GM18873 (cell line): ENCODE results near the gene SOX9.

Source experiments
- ATAC-seq: cut with Tn5 transposase; IDR thresholded peaks from one replicate; pipeline ENCODE4 v1.9.1; 2021; ENCODE audit warnings: mild to moderate bottlenecking, moderate library complexity, moderate number of reproducible peaks; ENCODE audit not compliant: unreplicated experiment, low FRiP score

The SOX9 gene

DNA sequence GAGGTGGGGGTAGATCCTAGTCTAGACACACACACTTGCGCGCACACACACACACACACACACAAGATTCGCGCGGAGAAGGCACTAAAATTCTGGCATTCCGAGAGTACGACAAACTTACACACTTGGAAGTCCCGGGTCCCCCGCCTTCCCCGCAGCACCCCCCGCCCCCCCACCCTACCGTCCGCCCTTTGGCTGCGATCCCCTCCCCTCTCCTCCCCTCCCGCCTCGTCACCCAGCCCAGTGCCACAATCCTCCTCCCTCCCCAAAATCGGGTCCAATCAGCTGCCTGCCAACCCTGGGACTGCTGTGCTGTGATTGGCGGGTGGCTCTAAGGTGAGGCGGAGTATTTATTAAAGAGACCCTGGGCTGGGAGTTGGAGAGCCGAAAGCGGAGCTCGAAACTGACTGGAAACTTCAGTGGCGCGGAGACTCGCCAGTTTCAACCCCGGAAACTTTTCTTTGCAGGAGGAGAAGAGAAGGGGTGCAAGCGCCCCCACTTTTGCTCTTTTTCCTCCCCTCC lies at the start of gene SOX9:
Gene SOX9, plus strand, starts transcription at position 379 of the 522 bp plus-strand sequence. CDS start 372 bp downstream, outside the sequence.
- peak; percentile 95 for ATAC-seq

DNA sequence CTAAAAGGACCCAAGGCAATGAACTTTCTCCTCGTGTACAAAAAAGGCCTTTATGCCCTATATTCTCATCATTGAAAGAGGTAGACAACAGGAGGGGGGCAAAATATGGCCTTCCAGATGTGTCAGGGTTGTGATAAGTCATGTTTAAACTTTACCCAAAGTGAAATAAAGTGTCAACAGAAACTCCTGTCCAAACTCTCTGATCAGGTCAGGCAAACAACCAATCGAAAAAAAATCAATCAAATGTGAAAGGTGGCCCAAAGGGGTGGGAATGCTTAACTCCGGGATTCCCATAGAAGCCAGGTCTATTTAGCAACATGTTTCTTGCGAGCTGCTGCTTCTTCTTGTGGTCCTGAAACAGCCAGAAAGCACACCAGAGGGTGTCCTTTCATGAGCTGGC lies 49.5 kb upstream of the SOX9 start:
- ATAC-seq: no peak

DNA sequence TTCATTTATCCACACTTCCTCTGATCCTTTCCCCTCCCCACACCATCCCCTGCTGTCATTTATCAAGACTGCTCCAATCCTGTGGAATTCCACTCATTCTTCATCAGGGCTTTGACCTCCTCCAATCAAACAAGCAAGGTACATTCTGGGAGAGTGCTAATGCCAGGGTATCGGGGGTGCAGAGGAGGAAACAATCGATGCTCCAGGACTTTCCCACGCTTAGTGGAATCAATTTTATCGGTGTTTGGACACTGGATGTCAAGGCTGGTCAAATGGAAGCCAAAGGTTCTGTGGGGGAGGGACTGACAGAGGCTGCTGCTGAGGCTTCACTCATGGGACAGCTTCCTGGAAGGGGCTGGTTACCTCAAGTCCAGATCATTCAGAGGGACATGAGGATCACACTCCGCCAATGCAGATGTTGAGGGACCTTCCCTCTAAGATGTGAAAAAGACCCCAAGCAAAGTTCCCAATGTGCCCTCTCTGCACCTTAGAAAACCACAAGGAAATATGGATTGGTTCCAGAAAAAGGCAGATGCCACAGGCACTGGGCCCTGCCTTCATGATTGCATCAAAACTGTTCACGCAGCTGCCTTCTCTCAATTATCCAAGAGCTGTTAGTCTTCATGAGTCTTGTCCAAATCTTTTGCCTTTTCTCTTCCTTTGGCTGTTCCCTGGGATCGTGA lies 44.7 kb upstream of the SOX9 start:
- no peak for ATAC-seq

DNA sequence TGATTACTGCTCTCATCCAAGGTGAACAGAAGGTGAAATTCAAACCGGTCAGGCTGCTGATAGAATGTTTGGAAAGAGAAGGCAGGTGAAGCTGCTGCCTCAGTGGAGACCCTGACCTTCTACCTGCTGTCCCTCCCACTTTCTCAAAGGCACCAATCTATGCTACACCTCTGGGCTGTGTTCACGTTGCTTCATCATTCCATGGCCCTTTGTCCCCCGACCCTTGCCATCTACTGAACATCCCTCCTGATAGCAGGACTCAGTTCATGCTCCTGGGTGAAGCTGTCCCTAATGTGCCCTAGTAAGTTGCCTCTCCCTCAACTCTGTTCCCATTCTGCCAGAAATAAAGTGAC lies 44.2 kb upstream of the SOX9 start:
- ATAC-seq: no peak

DNA sequence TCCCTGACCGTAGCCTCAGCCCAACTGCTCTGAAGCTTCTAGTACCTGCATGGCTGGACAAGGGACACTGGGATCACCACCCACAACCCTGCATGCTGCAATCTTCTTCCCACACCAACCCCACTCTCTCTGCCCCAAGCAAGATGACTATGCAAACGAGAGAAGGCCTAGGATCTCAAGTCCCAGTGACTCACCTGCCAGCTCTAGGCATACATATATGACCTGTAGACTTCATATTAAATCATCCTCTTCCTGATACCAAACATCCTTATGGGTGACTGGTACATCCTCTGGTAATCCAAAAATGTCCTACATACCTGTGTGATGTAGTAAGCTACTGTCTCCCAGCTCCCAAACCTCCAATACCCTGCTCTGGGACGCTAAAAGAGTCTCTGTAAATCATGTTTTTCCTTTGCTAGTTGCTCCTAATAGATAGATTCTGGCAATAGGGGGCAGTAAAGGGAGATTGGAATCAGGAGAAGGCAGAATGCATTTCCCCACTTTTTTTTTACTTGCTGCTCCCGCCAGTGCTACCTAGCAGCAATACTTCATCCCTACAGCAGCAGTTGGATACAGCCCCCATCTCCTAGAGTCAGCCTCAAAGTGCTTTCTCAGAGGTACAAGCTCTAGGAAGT lies 43.4 kb upstream of the SOX9 start:
- ATAC-seq: no peak

DNA sequence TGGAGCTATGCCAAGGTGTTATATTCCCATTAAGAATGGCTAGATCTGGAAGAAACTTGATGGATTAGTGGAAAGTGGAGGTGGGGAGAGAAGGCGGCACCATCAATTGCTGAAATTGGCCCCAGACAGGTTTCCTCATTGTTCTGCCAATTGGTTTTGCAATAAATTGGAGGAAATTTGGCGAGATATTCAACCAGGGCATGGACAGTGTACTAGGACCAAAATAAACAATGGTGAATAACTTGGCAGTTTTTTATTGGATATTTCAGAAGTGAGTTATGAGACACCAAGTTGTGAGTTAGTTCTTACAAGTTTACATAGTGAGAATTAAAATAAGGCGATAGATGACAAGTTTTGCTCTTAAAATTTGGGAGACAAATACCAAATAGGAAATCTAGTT lies 41.1 kb upstream of the SOX9 start:
- no peak for ATAC-seq

DNA sequence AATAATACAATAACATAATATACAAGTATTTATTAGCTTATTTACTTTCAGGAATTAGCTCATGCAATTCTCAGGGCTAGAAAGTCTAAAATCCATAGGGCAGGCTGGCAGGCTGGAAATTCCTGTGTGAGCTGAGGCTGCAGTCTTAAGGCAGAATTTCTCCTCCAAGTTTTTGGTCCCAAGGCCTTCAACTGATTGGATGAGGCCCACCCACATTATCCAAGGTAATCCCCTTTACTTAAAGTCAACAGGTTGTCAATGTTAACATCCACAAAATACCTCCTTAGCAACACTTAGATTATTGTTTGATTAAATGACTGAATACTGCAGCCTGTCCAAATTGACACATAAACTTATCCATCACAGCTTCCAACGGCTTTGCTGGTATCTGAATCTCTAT lies 32.9 kb upstream of the SOX9 start:
- no peak for ATAC-seq

DNA sequence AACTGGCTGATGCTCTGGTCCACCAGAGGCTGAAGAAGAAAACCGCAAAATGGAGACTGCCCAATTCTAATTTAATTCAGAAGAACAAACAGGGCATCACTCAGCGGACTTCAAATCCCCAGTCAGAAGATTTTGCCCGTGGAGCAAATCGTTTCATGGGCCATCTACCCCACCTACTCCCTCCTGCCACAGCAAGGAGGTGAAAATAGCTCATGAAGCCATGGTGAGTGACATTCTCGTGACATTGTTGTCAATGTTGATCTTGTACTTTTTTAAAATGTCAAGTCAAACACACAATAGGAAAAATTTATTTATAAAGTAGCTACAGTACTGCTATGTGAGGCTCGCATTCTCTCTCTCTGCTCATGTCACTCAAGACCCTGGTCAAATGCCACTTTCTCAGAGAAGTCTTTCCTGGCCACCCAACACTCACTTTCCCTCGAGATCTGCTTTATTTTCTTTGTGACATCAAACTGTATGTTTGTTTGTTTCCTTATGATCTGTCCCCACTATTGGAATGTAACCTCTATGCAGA lies 31.3 kb upstream of the SOX9 start:
- no peak for ATAC-seq

DNA sequence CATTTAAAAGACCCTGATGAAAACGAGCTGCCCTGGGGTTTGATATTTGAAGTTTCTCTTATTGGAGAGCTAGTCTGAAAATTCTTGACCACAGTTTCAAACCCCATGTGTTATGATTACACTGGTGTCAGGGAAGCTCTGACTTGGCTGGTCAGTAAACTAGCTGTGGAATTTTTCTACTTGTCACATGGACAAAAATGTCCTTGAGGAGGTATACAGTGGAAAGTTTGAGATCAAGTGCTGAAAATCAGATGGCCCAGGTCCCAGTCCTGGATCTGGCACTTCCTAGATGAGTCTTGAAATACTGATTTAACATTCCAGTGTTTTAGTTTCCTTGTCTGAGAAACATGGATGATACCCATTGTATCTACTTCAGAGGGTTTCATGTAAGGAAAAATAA lies 30.7 kb upstream of the SOX9 start:
- ATAC-seq: no peak

DNA sequence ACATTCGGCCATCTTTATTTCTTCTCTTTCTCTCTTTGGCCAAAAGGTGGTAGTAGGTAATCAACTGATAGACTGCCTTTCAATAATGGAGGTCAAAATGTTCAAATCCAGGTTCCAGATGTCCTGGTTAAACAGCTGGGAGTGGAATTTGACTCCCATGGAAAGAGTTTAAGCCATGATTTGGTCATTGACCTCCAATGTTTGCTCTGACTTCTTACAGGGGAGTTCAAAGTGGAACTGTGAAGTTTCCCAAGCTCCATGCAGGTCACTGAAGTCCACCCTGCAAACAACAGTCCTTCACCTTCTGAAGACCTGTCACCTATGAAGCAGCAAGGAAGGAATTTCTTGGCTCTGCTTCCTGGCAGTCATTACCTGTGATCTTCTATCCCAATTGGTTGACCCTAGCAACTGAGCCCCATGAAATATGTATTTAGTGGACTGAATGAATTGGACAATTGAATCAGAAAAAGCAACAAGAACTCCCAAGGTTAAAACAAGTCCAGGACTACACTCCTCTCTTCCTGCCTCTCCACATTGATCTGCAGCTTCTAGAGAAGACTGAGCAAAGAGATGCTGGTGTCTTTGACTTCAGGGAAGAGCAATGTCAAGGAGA lies 28.0 kb upstream of the SOX9 start:
- ATAC-seq: no peak

DNA sequence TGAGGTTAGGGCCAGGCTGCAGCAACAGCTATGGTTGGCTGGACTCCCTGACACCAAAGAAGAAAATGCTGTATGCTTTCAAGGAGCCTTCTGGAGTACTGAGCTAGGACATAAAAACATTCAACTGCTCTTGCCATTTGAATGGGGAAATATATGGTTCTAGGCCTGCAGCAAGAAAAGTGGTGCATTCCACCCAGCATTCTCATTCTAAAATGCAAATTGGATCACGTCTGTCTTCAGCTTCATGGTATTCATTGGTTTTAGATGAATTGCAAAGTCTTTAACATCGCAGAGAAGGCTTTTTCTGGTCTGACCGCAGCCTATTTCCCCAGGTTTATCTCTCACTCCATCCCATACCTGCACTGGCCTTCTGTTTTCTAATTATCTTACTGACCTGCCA lies 27.1 kb upstream of the SOX9 start:
- no peak for ATAC-seq

DNA sequence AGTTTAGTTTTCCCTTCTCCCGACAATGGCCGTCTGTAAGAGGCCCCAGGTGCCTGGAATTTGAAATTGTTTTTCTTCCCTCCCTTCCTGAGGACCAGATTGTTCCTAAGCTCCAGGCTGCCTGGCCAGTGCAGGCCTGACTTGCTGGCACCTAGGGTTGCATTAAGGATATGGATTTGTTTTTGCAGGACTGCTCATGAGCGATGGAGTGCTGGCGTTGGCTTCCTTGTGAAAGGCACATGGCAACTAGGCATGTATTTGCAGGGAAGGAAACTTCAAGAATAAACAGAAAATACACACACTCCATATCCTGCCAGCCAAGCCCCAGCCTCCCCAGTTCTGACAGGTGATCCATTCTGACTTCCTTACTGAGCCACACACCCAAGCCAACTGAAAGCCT lies 25.5 kb upstream of the SOX9 start:
- no peak for ATAC-seq

DNA sequence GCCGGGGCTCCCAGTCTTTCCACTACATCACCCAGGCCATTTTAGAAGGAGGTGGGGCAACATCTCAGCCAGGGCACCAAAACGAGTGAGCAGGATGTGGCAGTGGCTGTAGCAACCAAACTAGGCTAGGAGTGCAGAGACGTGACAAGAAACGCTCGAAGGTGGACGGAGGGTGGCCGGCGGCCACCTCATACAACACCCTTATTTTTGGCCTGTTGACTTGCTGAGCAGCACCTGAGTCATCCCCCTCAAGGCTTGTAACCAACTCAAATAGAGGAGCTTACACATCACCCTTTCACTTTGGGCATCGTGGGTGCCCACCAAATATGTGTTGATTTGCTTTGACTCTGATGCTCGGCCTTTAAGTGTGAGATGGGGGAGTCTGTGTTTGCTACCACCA lies 23.7 kb upstream of the SOX9 start:
- no peak for ATAC-seq

DNA sequence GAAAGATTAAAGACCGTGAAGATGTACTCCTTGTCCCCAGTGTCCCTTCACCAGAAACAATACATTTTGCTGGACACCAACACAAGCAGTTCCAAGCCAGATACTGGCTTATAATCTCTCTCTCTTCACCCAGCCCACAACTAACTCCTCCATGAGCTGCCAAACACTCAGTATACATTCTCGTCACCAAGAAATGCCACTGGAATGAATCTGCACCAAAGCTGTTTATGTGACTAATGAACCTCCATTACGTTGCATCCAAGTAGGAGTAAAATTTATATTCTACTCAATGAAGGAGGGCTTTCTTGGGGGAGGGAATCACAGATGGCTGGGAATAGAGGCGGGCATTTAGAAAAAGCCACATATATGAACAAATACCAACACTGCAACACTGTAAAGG lies 20.9 kb upstream of the SOX9 start:
- ATAC-seq: no peak

DNA sequence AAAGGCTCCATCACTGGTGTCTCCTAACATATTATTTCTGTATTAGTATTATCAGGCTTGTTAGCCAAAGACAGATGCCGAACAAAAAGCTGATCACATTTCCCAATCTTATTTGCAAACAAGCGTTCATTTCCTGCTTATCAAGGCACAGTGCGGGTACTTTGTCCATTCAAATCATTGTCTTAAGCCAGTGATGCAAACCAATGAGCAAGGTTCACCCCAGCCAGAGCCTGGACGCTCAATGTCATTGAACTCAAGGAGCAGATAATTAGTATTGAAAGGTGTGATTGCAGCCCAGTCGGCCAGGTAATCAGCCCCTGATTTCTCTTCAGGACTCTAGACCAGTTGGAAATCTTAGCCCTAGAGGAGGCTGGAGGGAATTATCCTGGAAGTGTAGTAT lies 20.4 kb upstream of the SOX9 start:
- no peak for ATAC-seq

DNA sequence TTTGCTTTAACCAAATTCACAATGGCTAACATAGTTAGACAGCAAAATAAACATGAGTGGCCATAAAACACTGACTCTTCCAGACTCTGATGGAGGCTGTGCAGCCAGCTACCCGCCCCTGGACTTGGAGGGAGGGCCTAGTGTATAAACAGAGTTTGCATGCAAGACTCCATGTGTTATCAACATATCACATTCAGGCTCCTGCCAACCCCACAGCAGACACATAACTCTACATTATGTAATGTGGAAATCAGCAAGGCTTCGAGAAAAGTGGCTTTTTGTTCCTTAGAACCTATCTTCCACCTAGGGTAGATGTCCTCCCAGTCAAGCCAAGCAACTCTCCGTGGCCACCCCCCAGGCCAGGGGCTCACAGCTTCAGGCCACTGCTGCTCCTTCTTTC lies 19.3 kb upstream of the SOX9 start:
- ATAC-seq: no peak

DNA sequence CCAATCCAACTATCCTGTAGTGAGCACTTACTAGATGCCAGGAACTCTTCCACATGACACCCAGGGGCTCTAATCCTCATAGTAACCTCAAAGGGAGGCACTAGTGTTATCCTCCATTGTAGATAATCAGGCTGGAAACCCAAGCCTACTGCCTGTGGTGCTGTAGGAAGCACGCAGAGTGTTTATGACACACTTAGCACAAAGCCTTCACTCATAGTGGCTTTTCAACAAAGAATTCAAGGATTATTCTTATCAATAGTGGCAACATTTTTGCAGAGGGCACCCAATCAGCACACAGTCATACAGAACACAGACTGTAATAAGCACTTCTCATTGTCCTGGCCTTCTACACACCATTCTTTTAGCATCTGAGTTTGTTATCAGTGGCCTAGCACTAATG lies 18.5 kb upstream of the SOX9 start:
- ATAC-seq: no peak

DNA sequence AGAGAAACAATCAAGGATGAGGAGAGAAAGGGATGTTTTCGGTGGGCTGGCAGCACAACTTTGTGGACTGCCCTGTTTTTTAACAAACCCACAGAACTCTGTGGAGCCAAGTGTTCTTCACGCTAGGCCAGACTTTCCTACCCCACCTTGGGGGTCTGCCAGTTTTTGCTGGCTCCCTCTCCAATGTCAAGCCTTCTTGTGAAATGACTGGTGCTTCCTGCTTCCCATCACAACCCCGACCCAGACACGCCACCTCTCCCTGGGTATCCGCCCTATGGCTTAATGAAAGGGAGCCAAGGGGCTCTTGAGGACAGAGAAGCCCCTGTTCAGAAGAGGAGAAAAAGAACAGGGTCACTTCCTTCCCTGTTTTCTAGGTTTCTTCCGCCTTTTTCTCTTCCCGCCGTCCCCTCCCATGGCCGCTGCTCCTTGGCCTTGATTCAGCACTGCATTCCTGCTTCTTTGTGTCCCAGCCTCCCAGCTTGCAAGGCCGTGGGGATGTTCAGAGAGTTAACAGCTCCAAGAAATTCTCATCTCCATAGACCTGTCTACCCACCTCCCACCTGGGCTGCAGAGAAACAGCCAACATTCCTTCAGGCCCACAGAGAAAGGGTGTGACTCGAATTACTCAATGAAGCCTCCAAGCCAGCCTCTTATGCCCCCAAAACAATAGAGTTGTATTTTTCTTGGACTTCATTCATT lies 16.5 kb upstream of the SOX9 start:
- ATAC-seq: no peak

DNA sequence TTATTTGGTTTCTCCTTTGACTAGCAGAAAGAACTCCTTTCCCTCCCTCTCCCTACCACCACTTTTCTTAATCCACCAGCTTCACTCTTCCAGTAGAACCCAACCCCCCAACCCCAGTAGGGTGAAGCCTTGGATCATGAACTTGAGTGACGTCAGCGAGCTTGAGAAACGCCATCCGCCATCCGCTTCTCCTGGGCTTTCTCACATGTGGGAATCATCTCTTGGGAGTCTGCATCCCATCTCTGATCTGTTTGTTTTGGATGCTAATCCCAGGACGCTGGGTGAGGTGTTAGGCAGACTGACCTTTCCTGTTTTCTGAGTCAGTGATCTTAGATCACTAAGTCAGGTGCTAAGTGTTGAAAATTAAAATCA lies 16.0 kb upstream of the SOX9 start:
- no peak for ATAC-seq

DNA sequence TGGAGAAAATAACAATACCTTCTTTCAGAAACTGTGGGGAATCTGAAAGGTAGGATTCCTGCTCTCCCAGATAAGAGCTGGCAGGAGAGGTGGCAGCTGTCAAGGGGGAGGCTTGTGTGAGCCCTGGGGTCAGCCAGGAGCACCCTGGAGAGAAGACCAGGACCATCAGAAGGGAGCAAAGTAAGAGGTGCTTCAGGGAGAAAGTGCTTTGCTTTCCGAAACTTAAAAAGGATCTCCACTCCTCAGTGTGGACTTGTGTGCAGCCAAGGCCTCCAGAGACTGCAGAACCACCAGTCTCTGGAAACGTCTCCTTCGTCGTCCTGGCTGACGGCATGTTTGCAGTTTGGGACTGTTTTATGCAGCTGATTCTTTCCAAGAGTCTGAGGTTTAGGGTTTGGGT lies 13.7 kb upstream of the SOX9 start:
- no peak for ATAC-seq

DNA sequence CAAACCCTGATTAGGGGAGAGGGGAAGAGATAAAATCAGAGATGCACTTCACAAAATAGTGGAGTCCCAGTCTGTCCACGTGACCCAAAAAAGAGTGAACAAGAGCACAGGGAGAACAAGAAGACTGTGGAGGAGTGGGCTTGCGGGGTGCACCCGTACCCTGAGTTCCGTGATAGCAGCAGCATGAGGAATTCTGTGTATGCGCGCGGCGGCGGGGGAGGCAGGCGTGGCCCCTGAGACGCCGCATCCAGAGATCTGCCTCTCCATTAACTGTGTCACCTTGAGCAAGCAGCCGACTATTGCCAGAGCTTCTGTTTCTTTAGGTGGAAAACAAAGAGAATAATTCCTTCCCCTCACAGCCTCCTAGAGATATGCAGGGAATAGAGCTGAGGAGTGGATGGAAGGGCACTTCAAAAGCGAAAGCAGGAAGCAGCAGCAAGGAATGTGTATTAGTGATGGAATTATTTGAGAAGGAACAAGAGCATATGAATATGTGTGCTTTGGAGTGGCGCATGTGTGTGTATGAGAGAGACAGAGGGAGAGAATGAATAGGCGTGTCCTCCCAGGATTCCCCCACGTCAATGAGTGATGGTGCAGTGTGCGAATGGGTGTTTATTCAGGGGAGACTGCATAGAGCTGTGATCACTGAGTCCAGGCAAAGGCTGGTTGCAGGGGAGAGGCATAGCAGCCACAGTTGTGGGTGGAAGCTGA lies 10.4 kb upstream of the SOX9 start:
- ATAC-seq: no peak
